NCI-H345 (cell line): Measurements from ENCODE around the gene TSPEAR.

Experiments
- DNase-seq: peaks from one replicate; lab custom pipeline; 2025; lab: John Stamatoyannopoulos, UW

Gene TSPEAR

GRCh38 chr21:44462086-44462833 is 249.1 kb downstream of the TSPEAR start:
- no peak for DNase-seq

GRCh38 chr21:44461464-44462001 is 249.8 kb downstream of the TSPEAR start:
- DNase-seq, result no peak

- no peak for DNase-seq
Measured at GRCh38 chr21:44461005-44461404, 250.4 kb downstream of the TSPEAR start.

GRCh38 chr21:44460441-44460755 is 251.0 kb downstream of the TSPEAR start:
- no peak for DNase-seq

GRCh38 chr21:44459712-44460440 is 251.5 kb downstream of the TSPEAR start:
- DNase-seq, result no peak

- DNase-seq, result no peak
Measured at GRCh38 chr21:44458971-44459711, 252.2 kb downstream of the TSPEAR start.

- no peak for DNase-seq
Measured at GRCh38 chr21:44456915-44457736, 254.2 kb downstream of the TSPEAR start.

- DNase-seq, result no peak
Measured at GRCh38 chr21:44456214-44456914, 255.0 kb downstream of the TSPEAR start.

GRCh38 chr21:44455524-44456213 is 255.7 kb downstream of the TSPEAR start:
- DNase-seq, result peak; percentile 64

- DNase-seq, result peak; percentile 95
Measured at GRCh38 chr21:44454747-44455523, 256.4 kb downstream of the TSPEAR start, which contains the start of gene LRRC3. Gene LRRC3 (plus strand): TSS chr21:44455510. CDS start chr21:44456645, 1,135 bp downstream.

GRCh38 chr21:44454058-44454457 is 257.3 kb downstream of the TSPEAR start:
- DNase-seq, result no peak

- no peak for DNase-seq
Measured at GRCh38 chr21:44453120-44453519, 258.3 kb downstream of the TSPEAR start.

GRCh38 chr21:44450999-44451398 is 260.4 kb downstream of the TSPEAR start:
- DNase-seq, result no peak

- no peak for DNase-seq
Measured at GRCh38 chr21:44450402-44450801, 261.0 kb downstream of the TSPEAR start.

GRCh38 chr21:44449473-44450363 is 261.7 kb downstream of the TSPEAR start:
- DNase-seq, result no peak

- DNase-seq, result no peak
Measured at GRCh38 chr21:44448651-44449131, 262.7 kb downstream of the TSPEAR start.
